HG02588 (cell line): ENCODE data around the gene TNFRSF18.
"Not testable (repeated sequence)": the region's sequence is repeated elsewhere in the genome, so short reads cannot be mapped to it uniquely, and the experiment has no call there.

Source experiments
- ATAC-seq: cut with Tn5 transposase; IDR thresholded peaks from one replicate; pipeline ENCODE4 v1.9.1; 2021; ENCODE audit warnings: mild to moderate bottlenecking, moderate library complexity; ENCODE audit not compliant: unreplicated experiment

The TNFRSF18 gene

DNA sequence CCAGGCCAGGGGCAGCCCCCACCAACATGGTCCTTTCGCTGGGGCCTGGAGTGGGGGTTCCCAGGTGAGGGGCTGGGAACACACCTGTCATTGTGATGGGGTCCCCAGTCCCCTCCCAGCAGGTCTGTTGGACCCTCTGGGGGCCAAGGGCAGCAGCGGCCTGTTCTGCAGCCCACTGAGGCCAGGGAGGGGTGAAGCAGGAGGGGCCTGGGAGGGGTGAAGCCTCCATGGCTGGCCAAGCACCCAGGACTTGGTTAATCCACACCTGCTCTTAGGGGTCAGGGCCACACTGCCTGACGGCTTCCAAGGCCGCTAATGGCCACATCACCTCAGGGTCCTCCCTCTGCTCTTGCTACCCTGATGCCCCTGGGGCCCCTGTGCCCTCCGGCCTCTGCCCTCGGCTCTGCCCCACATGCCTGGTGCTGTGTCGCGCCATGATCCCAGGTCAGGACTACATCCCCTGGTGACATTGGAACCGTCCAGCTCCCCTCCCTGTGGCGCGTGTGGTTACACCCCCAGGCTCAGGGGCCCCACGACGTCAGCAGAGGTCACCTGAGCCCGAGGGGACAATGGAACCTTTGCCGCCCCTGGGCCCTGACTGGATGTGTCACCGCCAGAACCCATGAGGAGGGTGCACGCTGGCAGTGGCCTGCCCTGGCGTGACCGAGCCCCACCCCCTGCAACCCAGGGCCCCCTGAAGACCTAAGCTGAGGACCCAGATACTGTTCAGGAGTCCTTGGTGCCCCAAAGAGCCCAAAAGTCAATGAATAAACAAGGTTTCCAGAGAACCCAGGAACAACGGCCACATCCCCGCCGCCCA lies 7.0 kb downstream of the TNFRSF18 start:
- no peak for ATAC-seq

DNA sequence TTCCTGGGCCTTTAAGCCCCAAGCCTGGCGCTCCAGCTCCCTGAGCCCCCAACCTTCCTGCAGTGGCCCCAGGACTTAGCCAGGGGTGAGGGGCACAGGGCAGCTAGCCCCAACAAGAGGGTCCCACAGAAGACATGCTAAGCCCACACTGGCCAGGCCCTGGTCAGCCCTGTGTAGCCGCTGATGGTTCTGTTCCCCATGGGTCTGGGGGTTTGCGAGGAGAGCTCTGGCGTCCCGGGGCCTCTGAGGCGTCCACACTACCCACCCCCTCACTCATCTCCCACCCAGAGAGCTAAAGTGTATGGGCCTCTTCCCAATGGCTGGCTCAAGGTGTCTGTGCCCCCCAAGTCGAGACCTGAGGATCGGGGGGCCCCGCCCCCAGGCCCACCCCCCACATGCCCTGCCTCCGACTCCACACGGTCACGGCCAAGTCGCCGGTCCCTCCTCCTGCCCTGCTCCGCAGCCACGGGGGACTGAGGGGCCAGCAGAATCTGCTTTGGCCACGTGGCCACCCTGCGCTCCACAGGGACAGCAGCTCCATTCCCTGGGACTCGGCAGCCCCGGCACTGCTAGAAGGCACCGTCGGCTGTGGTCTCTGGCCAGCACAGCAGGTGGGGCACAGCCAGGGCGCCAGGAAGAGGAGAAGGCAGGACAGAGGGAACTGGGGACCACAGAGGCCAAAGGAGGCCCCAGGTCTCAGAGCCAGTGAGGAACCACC lies 7.8 kb downstream of the TNFRSF18 start:
- no peak for ATAC-seq

DNA sequence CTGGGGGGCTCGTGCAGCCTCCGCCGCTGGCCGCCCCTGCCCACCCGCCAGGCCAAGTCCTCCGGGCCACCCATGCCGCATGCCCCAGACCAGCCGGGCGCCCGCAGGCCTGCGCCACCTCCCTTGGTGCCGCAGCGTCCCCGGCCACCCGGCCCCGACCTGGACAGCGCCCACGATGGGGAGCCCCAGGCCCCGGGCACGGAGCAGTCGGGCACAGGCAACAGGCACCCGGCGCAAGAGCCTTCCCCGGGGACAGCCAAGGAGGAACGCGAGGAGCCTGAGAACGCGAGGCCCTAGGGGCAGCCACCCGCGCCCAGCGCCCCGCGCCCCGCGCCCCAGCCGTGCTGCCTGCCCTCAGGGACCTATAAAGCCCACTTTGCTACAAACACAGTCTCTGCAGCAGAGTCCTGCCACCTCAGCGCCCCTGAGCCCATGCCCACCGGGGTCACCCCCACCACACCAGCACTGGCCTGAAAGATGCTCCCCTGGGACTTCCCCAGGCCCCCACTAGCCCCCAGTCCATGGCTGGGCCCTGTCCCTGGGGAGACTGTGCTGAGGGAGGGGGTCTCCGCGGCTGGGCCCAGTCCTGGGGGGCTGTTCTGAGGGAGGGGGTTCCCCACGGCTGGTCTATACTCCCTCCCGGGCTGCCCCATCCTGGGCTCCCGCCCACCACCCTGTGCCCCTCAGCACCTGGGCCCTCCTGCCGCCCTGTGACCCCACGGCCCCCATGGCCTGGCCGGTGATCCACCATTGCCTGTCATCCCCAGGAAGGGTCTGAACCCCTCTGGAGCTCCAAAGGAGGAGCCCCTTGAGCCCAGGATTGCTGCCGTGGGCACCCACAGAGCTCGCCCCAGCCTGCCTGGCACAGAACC lies 8.6 kb downstream of the TNFRSF18 start:
- no peak for ATAC-seq

DNA sequence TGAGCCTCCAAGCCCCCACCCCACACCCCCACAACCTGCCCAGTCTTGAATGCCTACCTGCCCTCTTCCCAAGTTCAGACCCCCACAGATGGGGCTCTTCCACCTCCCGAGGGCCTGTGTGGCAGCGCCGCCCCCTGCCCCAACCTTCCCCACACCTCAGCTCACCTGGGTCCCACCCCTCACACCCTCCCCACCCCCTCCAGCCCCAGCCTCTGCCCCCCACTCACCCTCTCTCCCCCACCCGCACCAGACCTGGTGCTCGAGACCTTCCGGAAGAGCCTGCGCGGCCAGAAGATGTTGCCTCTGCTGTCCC lies 9.2 kb downstream of the TNFRSF18 start:
- no peak for ATAC-seq

DNA sequence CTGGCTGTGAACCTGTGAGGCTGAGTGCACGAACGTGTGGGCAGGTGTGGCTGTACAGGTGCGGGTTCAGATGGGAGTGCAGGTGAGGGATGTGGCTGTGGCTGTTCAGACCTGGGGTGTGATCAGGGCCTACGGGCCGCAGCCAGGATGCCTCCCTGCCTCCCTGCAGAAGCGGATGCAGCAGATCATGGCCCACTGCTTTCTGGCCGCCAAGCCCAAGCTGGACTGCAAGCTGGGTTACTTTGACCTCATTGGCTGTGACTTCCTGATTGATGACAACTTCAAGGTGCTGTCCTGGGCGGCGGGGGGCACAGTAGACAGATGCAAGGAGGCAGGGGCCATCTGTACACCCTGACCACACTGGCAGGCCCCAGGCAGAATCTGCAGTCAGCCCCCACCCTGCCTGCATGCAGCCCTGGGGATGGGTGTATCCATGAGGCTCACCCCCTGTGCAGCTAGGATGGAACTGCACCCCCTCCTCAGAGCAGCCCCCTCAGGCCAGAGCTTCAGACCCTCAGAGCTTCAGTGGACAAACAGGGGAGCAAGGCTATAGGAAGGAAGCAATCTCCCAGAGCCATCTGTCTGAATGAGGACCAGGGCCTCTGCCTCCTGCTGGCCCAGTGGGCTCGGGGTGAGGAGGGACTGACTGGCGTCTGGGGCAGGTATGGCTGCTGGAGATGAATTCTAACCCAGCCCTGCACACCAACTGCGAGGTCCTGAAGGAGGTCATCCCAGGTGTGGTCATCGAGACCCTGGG lies 9.8 kb downstream of the TNFRSF18 start:
- ATAC-seq: no peak

DNA sequence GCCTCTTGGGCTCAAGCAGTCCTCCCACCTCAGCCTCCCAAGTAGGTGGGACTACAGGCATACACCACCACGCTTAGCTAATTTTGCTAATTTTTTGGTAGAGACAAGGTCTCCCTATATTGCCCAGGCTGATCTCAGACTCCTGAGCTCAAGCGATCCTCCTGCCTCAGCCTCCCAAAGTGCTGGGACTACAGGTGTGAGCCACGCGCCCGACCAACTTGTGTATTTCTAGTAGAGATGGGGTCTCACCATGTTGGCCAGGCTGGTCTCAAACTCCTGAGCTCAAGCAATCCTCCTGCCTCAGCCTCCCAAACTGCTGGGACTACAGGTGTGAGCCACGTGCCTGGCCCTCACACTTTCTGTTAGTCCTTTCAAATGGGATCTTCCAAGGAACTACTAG lies 10.7 kb downstream of the TNFRSF18 start:
- ATAC-seq: not testable (repeated sequence)

DNA sequence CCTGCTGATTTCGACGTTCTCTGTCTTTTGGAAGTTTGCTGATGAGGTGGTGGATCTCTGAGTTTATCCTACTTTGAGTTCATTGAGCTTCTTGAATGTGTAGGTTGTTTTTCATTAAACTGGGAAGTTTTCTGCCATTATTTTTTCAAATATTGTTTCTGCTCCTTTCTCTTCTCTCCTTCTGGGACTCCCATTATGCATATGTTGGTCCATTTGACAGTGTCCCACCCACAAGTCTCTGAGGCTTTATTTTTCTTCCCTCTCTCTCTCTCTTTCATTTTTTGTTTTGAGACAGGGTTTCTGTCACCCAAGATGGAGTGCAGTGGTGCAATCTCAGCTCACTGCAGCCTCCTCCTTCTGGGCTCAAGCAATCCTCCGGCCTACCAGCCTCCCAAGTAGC lies 11.7 kb downstream of the TNFRSF18 start:
- no peak for ATAC-seq

DNA sequence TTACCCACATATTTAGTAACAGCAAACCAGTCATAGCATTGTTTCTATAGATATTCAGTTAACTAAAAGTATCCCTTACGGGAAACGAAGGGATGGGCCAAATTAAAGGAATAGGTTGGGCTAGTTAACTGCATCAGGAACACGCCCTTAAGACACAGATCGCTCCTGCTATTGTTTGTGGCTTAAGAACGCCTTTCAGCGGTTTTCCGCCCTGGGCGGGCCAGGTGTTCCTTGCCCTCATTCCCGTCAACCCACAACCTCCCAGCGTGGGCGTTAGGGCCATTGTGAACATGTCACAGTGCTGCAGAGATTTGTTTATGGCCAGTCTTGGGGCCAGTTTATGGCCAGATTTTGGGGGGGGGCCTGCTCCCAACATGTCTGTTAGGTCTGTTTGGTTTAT lies 14.7 kb downstream of the TNFRSF18 start:
- no peak for ATAC-seq

DNA sequence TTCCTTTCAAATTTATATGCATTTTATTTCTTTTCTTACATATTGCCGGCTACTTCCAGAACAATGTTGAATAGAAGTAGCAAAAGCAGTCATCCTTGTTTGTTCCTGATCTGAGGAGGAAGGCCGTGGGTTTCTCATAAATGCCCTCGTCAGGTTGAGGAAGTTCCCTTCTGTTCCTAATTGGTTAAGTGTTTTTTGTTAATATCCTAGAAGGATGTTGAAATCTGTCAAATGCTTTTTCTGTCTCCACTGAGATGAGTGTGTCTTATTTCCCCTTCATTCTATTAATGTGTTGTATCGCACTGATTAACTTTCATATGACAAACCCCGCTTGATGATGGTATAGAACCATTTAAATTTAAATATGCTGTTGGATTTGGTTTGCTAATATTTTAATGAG lies 17.3 kb downstream of the TNFRSF18 start:
- no peak for ATAC-seq

DNA sequence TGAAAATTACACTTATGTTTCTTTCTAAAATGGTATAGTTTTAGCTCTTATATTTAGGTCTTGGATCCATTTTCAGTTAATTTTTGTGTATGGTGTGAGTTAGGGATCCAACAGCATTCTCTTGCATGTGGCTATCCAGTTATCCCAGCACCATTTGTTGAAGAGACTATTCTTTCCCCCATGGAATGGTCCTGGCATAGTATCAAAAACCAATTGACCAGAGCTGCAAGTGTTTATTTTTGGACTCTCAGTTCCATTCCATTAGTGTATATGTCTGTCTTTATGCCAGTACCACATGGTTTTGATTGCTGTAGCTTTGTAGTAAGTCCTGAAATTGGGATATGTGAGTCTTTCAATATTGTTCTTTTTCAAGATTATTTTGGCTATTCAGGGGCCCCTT lies 18.5 kb downstream of the TNFRSF18 start:
- no peak for ATAC-seq

DNA sequence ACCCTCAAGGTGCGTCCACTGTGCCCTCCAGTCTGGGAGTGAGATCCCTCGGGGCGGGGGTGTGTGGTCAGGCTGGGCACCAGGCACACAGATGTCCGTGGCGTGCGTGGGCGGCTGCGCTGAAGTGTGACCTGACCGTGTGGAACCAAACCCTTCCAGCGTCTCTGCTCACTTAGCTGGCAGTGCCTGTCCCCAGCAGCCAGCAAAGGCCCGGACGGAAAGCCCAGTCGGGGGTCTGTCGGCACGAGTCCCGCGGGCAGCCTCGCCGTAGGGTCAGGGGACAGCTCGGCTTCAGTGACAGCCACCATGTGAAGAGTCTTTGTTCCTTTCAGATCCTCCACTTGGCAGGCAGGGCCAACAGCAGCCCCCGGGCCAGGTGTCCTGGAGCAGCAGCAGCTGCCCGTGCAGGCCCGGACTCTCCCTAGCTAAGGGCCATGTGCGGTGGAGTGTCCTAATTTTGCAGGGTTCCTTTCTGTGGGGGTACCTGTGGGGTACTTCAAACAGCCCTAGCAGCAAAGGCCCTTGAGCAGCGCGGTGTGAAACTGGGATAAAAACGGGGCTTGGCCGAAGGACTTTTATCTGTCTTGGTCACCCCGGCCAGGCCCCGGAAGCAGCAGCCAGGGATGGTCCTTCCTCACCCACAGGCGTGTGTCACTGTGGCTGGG lies 21.2 kb downstream of the TNFRSF18 start:
- no peak for ATAC-seq

DNA sequence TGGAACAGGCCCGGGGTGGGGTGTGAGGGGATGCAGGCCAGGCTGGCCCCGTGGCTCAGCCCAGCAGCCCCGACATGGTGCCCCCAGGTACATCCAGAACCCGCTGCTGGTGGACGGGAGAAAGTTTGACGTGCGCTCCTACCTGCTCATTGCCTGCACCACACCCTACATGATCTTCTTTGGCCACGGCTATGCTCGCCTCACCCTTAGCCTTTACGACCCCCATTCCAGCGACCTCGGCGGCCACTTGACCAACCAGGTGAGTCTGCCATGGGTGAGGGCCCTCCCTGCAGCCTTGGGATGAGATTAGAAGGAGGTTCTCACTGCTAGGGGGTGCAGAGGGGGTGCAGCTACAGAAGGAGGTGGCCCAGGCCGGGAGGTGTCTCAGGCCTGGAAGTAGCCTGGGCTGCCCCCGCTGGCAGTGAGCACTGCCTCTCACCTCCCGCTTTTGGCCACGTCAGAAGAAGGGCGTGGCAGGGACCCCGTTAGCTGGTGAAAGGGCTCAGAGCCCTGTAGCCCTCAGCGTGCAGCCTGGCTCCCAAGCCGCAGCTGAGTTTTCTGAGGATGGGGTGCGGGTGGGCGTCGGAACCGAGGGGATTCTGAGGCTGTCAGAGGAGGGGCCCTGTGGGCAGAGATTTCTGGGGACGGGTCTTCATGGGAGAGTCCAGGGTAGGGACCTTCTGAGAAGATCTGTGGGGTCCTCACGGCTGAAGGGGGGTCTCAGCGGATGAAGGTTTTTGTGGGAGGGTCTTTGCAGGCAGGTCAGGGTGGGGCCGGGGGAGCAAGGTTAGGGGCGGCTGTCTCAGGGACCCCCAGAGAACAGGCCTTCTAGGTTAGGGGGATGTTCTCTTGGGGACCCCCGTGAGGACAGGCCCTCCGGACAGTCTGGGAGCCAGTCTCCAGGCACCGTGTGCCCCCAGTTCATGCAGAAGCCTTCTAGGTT lies 22.3 kb downstream of the TNFRSF18 start:
- ATAC-seq: no peak

DNA sequence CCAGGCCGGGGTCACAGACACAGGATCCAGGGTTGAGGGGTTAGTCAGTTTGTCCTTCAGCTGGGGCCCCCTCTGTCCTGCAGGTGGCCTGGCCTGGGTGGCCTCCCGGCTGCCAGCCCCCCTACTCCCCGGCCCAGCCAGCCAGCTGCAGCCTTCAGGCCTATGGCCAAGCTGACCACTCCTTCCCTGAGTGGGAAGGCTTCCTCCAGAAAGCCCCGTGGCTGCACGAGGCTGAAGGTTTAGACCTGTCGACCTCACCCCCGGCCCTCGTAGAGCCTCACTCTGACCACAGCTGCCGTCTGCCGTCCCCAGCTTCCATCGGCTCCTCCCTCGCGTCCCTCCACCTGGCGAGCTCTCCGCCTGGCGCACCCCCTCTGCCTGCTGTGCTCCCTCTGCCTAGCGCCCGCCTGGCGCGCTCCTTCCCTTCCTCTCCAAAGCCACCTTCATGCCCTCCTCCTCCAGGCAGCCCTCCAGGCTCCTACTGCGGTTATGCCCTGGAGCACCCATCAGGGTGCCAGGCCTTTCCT lies 23.1 kb downstream of the TNFRSF18 start:
- no peak for ATAC-seq

DNA sequence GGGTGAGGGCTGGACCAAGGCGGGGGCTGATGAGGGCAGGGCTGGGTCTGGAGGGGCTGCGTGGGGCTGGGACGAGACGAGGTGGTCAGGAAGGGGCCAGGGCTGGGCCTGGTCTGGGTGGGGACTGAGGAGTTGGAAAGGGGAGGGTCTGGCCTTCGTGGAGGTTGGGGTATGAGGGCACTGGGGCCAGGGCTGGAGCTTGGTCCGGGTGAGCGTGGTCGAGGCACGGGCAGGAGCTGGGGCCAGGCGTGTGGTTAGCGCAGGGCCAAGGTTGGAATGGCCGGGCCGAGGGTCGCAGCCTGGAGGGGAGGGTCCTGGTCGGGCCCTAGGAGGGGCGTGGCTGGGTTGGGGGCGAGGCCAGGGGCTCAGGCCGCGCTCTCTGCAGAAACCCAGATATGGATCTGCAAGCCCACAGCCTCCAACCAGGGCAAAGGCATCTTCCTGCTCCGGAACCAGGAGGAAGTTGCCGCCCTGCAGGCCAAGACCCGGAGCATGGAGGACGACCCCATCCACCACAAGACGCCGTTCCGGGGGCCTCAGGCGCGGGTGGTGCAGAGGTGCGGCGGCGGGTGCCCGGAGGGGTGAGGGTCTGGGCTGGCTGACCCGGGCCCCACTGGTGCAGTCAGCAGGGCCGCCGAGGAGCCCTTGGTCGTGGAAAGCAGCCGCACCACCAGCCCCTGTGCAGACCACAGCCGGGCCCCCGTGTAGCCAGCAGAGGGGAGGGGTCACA lies 23.7 kb downstream of the TNFRSF18 start:
- ATAC-seq: no peak

DNA sequence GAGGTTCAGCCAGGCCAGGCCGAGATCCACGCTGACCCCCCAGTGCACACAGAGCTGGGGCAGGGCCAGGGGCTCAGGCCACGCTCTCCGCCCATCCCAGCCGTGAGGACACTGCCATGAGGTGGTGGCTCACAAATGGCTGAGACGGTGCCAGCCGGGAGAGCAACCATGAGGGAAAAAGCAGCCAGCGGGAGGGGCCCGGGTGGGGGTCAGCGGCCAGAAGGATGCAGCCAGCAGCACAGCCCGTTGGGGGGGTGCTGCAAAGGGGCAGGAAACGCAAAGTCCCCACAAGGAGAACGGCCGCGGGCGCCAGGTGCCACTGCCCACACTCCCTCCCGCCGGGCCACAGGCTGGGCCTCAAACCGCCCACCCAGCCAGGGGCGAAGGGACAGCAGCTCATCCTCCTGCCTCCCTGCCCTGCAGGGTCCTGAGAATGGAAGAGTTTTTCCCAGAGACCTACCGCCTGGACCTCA lies 24.4 kb downstream of the TNFRSF18 start:
- ATAC-seq: no peak

DNA sequence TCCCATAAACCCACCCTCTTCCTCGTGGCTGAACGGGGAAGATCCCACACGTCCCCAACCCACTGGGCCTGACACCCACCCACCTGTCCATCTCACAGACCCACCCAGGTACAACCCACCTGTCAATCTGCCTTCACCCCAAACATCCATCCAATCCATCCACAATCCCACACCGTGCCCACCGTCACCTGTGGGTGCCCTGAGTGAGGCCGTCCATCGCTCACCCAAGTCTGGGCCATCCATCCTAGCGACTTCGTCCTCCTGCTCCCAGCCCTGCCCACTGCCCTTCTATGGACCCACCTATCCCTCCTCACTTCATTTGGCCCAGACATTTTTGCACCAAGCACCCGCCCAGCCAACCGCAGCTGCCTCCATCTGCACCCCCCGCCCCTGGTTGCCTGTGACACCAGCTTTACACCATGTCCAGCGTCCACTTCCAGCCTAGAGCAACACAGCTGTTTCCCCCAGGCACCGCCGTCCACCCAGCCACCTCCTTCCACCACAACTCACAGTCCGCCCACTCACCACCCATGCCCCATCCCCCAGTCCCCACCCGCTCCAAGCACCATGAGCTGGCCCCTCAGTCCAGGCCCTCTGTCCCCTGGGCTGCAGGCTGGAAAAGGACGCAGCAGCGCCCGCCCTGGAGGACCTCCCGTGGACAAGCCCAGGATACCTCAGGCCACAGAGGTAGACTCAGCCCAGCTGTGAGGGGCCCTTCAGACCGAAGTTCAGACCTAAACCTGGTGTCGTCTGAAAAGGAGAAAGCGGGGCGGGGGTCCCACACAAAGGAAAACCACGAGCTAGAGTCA lies 25.1 kb downstream of the TNFRSF18 start:
- no peak for ATAC-seq
